Measurements from ENCODE around the gene KMT5C.
"Not testable (repeated sequence)": the region's sequence is repeated elsewhere in the genome, so short reads cannot be mapped to it uniquely, and the experiment has no call there.

Gene KMT5C

GRCh38 chr19:55315956-55316525 is 23.6 kb upstream of the KMT5C start:
- no peaks in the 10 kb centered on the region for H3K36me3 ChIP-seq (ENCODE audit: control insufficient read depth in 2 of 2, insufficient read depth in 2 of 2, low read length in 2 of 2)
- no peak overlapping the region for H3K4me3 ChIP-seq (ENCODE audit: low read length in 2 of 2)
- H3K27me3 ChIP-seq (ENCODE audit: control insufficient read depth in 2 of 2, insufficient read depth in 2 of 2, low read length in 2 of 2): no peaks in the 10 kb centered on the region
- H3K4me1 ChIP-seq (ENCODE audit: control insufficient read depth in 2 of 2, insufficient read depth in 2 of 2, low read length in 2 of 2): peaks cover 0 to 2% of the 10 kb centered on the region in 2 donors
- no peak overlapping the region for H3K9ac ChIP-seq (ENCODE audit: low read depth in 1 of 2, low read length in 2 of 2)
- H3K27ac ChIP-seq (ENCODE audit: low read depth in 2 of 2, low read length in 2 of 2): no peak overlapping the region
- H3K9me3 ChIP-seq (ENCODE audit: control insufficient read depth in 2 of 2, low read length in 2 of 2): no peaks in the 10 kb centered on the region

- Histone ChIP-seq H3K27me3 (ENCODE audit: control insufficient read depth in 2 of 2, insufficient read depth in 2 of 2, low read length in 2 of 2) (no peaks in the 10 kb centered on the region), H3K4me1 (ENCODE audit: control insufficient read depth in 2 of 2, insufficient read depth in 2 of 2, low read length in 2 of 2) (peaks cover 5 to 8% of the 10 kb centered on the region in 2 donors), H3K36me3 (ENCODE audit: control insufficient read depth in 2 of 2, insufficient read depth in 2 of 2, low read length in 2 of 2) (no peaks in the 10 kb centered on the region), H3K9me3 (ENCODE audit: control insufficient read depth in 2 of 2, low read length in 2 of 2) (no peaks in the 10 kb centered on the region), H3K9ac (ENCODE audit: low read depth in 1 of 2, low read length in 2 of 2) (no peak overlapping the region), H3K27ac (ENCODE audit: low read depth in 2 of 2, low read length in 2 of 2) (no peak overlapping the region), H3K4me3 (ENCODE audit: low read length in 2 of 2) (no peak overlapping the region)
Observed at GRCh38 chr19:55316646-55317045, 23.0 kb upstream of the KMT5C start.

- Histone ChIP-seq H3K9ac (ENCODE audit: low read depth in 1 of 2, low read length in 2 of 2) (no peak overlapping the region), H3K4me1 (ENCODE audit: control insufficient read depth in 2 of 2, insufficient read depth in 2 of 2, low read length in 2 of 2) (peaks cover 19 to 23% of the 10 kb centered on the region in 2 donors), H3K27ac (ENCODE audit: low read depth in 2 of 2, low read length in 2 of 2) (no peak overlapping the region), H3K9me3 (ENCODE audit: control insufficient read depth in 2 of 2, low read length in 2 of 2) (no peaks in the 10 kb centered on the region), H3K4me3 (ENCODE audit: low read length in 2 of 2) (no peak overlapping the region), H3K36me3 (ENCODE audit: control insufficient read depth in 2 of 2, insufficient read depth in 2 of 2, low read length in 2 of 2) (no peaks in the 10 kb centered on the region), H3K27me3 (ENCODE audit: control insufficient read depth in 2 of 2, insufficient read depth in 2 of 2, low read length in 2 of 2) (no peaks in the 10 kb centered on the region)
Observed at GRCh38 chr19:55319785-55320184, 19.9 kb upstream of the KMT5C start.

- H3K4me3 ChIP-seq (ENCODE audit: low read length in 2 of 2): peak overlapping the region; percentile 55 to 59
- peak overlapping the region in 1 of 2 donors; percentile 58 for H3K27ac ChIP-seq (ENCODE audit: low read depth in 2 of 2, low read length in 2 of 2)
- H3K9me3 ChIP-seq (ENCODE audit: control insufficient read depth in 2 of 2, low read length in 2 of 2): no peaks in the 10 kb centered on the region
- H3K27me3 ChIP-seq (ENCODE audit: control insufficient read depth in 2 of 2, insufficient read depth in 2 of 2, low read length in 2 of 2): no peaks in the 10 kb centered on the region
- peaks cover 19 to 23% of the 10 kb centered on the region in 2 donors for H3K4me1 ChIP-seq (ENCODE audit: control insufficient read depth in 2 of 2, insufficient read depth in 2 of 2, low read length in 2 of 2)
- peak overlapping the region in 1 of 2 donors; percentile 49 for H3K9ac ChIP-seq (ENCODE audit: low read depth in 1 of 2, low read length in 2 of 2)
- no peaks in the 10 kb centered on the region for H3K36me3 ChIP-seq (ENCODE audit: control insufficient read depth in 2 of 2, insufficient read depth in 2 of 2, low read length in 2 of 2)
Observed at GRCh38 chr19:55320844-55321419, 18.7 kb upstream of the KMT5C start.

GRCh38 chr19:55321466-55322137 is 18.1 kb upstream of the KMT5C start:
- Histone ChIP-seq H3K27ac (ENCODE audit: low read depth in 2 of 2, low read length in 2 of 2) (peak overlapping the region; percentile 58 to 72), H3K4me1 (ENCODE audit: control insufficient read depth in 2 of 2, insufficient read depth in 2 of 2, low read length in 2 of 2) (peaks cover 19 to 23% of the 10 kb centered on the region in 2 donors), H3K27me3 (ENCODE audit: control insufficient read depth in 2 of 2, insufficient read depth in 2 of 2, low read length in 2 of 2) (no peaks in the 10 kb centered on the region), H3K4me3 (ENCODE audit: low read length in 2 of 2) (peak overlapping the region; percentile 55 to 59), H3K36me3 (ENCODE audit: control insufficient read depth in 2 of 2, insufficient read depth in 2 of 2, low read length in 2 of 2) (no peaks in the 10 kb centered on the region), H3K9ac (ENCODE audit: low read depth in 1 of 2, low read length in 2 of 2) (peak overlapping the region in 1 of 2 donors; percentile 49), H3K9me3 (ENCODE audit: control insufficient read depth in 2 of 2, low read length in 2 of 2) (no peaks in the 10 kb centered on the region)

GRCh38 chr19:55322204-55322885 is 17.3 kb upstream of the KMT5C start:
- Histone ChIP-seq H3K4me1 (ENCODE audit: control insufficient read depth in 2 of 2, insufficient read depth in 2 of 2, low read length in 2 of 2) (peaks cover 19 to 23% of the 10 kb centered on the region in 2 donors), H3K36me3 (ENCODE audit: control insufficient read depth in 2 of 2, insufficient read depth in 2 of 2, low read length in 2 of 2) (no peaks in the 10 kb centered on the region), H3K27me3 (ENCODE audit: control insufficient read depth in 2 of 2, insufficient read depth in 2 of 2, low read length in 2 of 2) (no peaks in the 10 kb centered on the region), H3K27ac (ENCODE audit: low read depth in 2 of 2, low read length in 2 of 2) (peak overlapping the region; percentile 58 to 72), H3K4me3 (ENCODE audit: low read length in 2 of 2) (peak overlapping the region; percentile 28 to 59), H3K9me3 (ENCODE audit: control insufficient read depth in 2 of 2, low read length in 2 of 2) (no peaks in the 10 kb centered on the region), H3K9ac (ENCODE audit: low read depth in 1 of 2, low read length in 2 of 2) (peak overlapping the region in 1 of 2 donors; percentile 49)

GRCh38 chr19:55324662-55325061 is 15.0 kb upstream of the KMT5C start:
- Histone ChIP-seq H3K27me3 (ENCODE audit: control insufficient read depth in 2 of 2, insufficient read depth in 2 of 2, low read length in 2 of 2) (no peaks in the 10 kb centered on the region), H3K9ac (ENCODE audit: low read depth in 1 of 2, low read length in 2 of 2) (no peak overlapping the region), H3K9me3 (ENCODE audit: control insufficient read depth in 2 of 2, low read length in 2 of 2) (no peaks in the 10 kb centered on the region), H3K4me3 (ENCODE audit: low read length in 2 of 2) (no peak overlapping the region), H3K27ac (ENCODE audit: low read depth in 2 of 2, low read length in 2 of 2) (peak overlapping the region; percentile 38 to 41), H3K36me3 (ENCODE audit: control insufficient read depth in 2 of 2, insufficient read depth in 2 of 2, low read length in 2 of 2) (no peaks in the 10 kb centered on the region), H3K4me1 (ENCODE audit: control insufficient read depth in 2 of 2, insufficient read depth in 2 of 2, low read length in 2 of 2) (peaks cover 19 to 23% of the 10 kb centered on the region in 2 donors)

GRCh38 chr19:55325172-55325571 is 14.5 kb upstream of the KMT5C start, which contains the start of gene TMEM150B:
TSS of gene TMEM150B (minus strand) at chr19:55325341. CDS start at chr19:55321036, 4,305 bp downstream.
- H3K9ac ChIP-seq (ENCODE audit: low read depth in 1 of 2, low read length in 2 of 2): no peak within 1 kb of the TSS
- H3K4me3 ChIP-seq (ENCODE audit: low read length in 2 of 2): no peak within 1 kb of the TSS
- H3K36me3 ChIP-seq (ENCODE audit: control insufficient read depth in 2 of 2, insufficient read depth in 2 of 2, low read length in 2 of 2): no peaks in the 10 kb centered on the region
- H3K4me1 ChIP-seq (ENCODE audit: control insufficient read depth in 2 of 2, insufficient read depth in 2 of 2, low read length in 2 of 2): peaks cover 19 to 23% of the 10 kb centered on the region in 2 donors
- H3K27me3 ChIP-seq (ENCODE audit: control insufficient read depth in 2 of 2, insufficient read depth in 2 of 2, low read length in 2 of 2): no peaks in the 10 kb centered on the region
- H3K27ac ChIP-seq (ENCODE audit: low read depth in 2 of 2, low read length in 2 of 2): peak within 1 kb of the TSS; percentile 38 to 41
- H3K9me3 ChIP-seq (ENCODE audit: control insufficient read depth in 2 of 2, low read length in 2 of 2): no peaks in the 10 kb centered on the region

- H3K4me3 ChIP-seq (ENCODE audit: low read length in 2 of 2); H3K9me3 ChIP-seq (ENCODE audit: control insufficient read depth in 2 of 2, low read length in 2 of 2); H3K9ac ChIP-seq (ENCODE audit: low read depth in 1 of 2, low read length in 2 of 2); H3K4me1 ChIP-seq (ENCODE audit: control insufficient read depth in 2 of 2, insufficient read depth in 2 of 2, low read length in 2 of 2); H3K27ac ChIP-seq (ENCODE audit: low read depth in 2 of 2, low read length in 2 of 2); H3K27me3 ChIP-seq (ENCODE audit: control insufficient read depth in 2 of 2, insufficient read depth in 2 of 2, low read length in 2 of 2); H3K36me3 ChIP-seq (ENCODE audit: control insufficient read depth in 2 of 2, insufficient read depth in 2 of 2, low read length in 2 of 2): not testable (repeated sequence)
Observed at GRCh38 chr19:55328774-55329318, 10.8 kb upstream of the KMT5C start.

- not testable (repeated sequence) for H3K4me3 ChIP-seq (ENCODE audit: low read length in 2 of 2); H3K36me3 ChIP-seq (ENCODE audit: control insufficient read depth in 2 of 2, insufficient read depth in 2 of 2, low read length in 2 of 2); H3K9ac ChIP-seq (ENCODE audit: low read depth in 1 of 2, low read length in 2 of 2); H3K4me1 ChIP-seq (ENCODE audit: control insufficient read depth in 2 of 2, insufficient read depth in 2 of 2, low read length in 2 of 2); H3K27me3 ChIP-seq (ENCODE audit: control insufficient read depth in 2 of 2, insufficient read depth in 2 of 2, low read length in 2 of 2); H3K27ac ChIP-seq (ENCODE audit: low read depth in 2 of 2, low read length in 2 of 2); H3K9me3 ChIP-seq (ENCODE audit: control insufficient read depth in 2 of 2, low read length in 2 of 2)
Observed at GRCh38 chr19:55329791-55330190, 9.9 kb upstream of the KMT5C start.

Measured in mucosa of rectum (tissue), 2 donors.